ENCODE data around the gene UPF3B.

The UPF3B gene

DNA sequence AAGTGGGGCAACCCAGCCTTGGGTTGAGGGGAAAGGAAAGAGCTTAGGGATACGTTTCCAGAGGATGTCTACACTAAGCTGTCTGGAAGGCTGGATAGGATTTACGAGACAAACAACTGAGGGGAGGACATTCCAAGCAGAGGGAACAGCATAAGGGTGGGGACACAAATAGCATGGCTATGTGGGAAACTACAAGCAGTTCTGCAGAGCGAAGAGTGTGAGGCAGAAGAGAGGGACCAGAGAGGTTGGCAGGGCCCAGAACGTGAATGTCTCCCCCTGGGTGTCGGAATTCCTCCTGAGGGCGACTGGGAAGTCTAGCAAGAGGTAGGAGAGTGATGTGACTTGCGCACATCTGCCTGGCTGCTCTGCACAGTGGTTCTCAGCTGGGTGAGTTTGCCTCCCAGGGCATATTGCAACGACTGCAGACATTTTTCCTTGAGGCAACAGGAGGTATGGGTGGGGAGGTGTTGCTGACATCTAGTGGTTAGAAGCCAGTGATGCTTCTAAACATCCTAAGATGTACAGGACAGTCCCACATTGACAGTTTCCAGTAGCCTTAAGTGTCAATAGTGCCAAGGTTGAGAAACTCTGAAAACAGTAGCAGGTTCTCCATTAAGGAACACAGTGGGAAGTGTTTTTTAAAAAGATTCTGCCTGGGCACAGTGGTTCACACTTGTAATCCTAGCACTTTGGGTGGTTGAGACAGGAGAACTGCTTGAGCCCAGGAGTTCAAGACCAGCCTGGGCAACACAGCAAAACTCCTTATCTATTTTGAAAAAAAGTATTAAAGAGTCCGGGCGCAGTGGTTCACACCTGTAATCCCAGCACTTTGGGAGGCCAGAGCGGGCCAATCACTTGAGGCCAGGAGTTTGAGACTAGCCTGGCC lies 28.0 kb upstream of the UPF3B start:
- H3K4me3 ChIP-seq (ENCODE audit: low read depth, low read length): no peak overlapping the region

DNA sequence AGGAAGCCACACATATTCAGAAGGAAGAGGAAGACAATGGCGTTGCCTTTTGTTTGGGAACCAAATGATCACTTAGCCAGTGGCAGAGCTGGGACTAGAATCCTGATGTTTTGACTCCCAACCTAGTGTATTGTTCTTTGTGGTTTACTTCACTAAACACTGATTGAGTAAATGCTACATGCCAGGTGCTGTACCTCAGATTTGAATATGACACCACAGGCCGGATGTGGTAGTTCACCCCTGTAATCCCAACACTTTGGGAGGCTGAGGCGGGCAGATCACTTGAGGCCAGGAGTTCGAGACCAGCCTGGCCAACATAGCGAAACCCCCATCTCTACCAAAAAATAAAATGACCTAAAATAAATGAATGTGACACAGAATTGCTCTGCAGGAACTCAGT lies 27.3 kb upstream of the UPF3B start:
- no peaks in the 10 kb centered on the region for H3K79me2 ChIP-seq (ENCODE audit: control insufficient read depth, insufficient read depth, low read length, unreplicated experiment)
- no peak overlapping the region for H3K27ac ChIP-seq (ENCODE audit: low read depth, low read length)
- no peak overlapping the region for H3K4me3 ChIP-seq (ENCODE audit: low read depth, low read length)
- no peaks in the 10 kb centered on the region for H3K4me1 ChIP-seq (ENCODE audit: control insufficient read depth, insufficient read depth, low read length, unreplicated experiment)
- no peaks in the 10 kb centered on the region for H3K27me3 ChIP-seq (ENCODE audit: insufficient read depth, low read length)
- no peak overlapping the region for H2AFZ ChIP-seq (ENCODE audit: low read length, unreplicated experiment)
- H3K36me3 ChIP-seq (ENCODE audit: insufficient read depth, low read length): no peaks in the 10 kb centered on the region

More for the DNA sequence above, 28.0 kb upstream of the UPF3B start:
- Histone ChIP-seq H3K79me2 (ENCODE audit: control insufficient read depth, insufficient read depth, low read length, unreplicated experiment) (no peaks in the 10 kb centered on the region), H3K27ac (ENCODE audit: low read depth, low read length) (no peak overlapping the region), H3K36me3 (ENCODE audit: insufficient read depth, low read length) (no peaks in the 10 kb centered on the region), H2AFZ (ENCODE audit: low read length, unreplicated experiment) (no peak overlapping the region), H3K4me1 (ENCODE audit: control insufficient read depth, insufficient read depth, low read length, unreplicated experiment) (no peaks in the 10 kb centered on the region), H3K27me3 (ENCODE audit: insufficient read depth, low read length) (no peaks in the 10 kb centered on the region)

DNA sequence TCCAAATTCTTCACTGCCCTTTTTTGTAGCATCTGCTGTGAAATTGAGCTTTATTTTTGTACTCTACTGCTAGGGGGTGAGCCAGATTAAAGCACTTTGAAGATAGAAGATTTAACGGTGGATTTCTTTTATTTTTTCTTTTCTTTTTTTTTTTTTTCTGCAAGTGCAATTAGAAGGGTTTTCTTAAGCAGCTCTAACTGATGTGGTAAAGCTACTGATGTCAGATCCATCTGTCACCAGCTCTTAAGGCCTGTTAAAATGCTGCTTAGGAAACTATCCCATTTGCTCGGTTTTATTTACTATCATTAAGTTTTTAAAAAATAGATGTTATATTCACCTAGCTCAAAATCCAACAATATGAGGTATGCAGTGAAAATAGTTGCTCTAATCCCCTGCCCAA lies 26.0 kb upstream of the UPF3B start:
- H3K27ac ChIP-seq (ENCODE audit: low read depth, low read length): no peak overlapping the region
- no peaks in the 10 kb centered on the region for H3K27me3 ChIP-seq (ENCODE audit: insufficient read depth, low read length)
- H3K4me3 ChIP-seq (ENCODE audit: low read depth, low read length): no peak overlapping the region
- H3K4me1 ChIP-seq (ENCODE audit: control insufficient read depth, insufficient read depth, low read length, unreplicated experiment): no peaks in the 10 kb centered on the region
- no peaks in the 10 kb centered on the region for H3K79me2 ChIP-seq (ENCODE audit: control insufficient read depth, insufficient read depth, low read length, unreplicated experiment)
- H3K36me3 ChIP-seq (ENCODE audit: insufficient read depth, low read length): no peaks in the 10 kb centered on the region
- H2AFZ ChIP-seq (ENCODE audit: low read length, unreplicated experiment): no peak overlapping the region

DNA sequence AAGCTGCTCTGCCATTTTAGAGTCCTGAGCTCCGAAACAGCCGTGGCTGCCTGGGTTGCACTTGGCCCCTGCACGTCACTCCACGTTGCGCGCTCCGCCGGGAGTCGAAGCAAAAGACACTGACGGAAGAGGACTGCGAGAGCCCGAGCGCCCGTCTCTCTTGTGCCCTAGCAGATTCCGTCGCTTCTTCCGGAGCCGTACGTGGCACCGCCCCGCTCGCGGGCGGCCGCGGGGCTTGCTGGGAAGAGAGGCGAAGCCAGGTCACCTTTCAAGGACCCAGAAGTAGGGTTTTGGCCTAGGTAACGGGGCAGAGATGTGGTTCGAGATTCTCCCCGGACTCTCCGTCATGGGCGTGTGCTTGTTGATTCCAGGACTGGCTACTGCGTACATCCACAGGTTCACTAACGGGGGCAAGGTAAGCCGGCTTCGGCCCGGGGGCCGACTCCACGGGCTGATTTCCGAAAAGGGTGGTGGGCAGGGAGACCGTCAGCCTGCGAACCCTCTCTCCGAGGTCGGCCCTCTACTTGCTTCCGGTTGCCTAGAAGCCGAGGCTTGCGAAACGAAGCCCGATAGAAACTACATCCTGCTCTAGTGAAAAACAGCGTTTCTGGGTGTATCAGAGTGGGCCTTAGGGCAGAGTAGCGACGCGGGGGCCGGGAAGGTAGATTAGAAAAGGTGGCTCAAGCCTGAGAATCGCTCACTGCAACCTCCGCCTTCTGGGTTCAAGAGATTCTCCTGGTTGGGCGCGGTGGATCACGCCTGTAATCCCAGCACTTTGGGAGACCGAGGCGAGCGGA lies 19.0 kb upstream of the UPF3B start, which contains the start of the genes NDUFA1 and RNF113A:
Gene NDUFA1 (plus strand): TSS at position 234 of the 797 bp plus-strand sequence. CDS start 80 bp downstream, at position 314.
Gene RNF113A (minus strand): TSS at position 135 of the 797 bp plus-strand sequence. CDS start 120 bp downstream, at position 15.
- Histone ChIP-seq H3K4me1 (ENCODE audit: control insufficient read depth, insufficient read depth, low read length, unreplicated experiment) (no peaks in the 10 kb centered on the region), H3K27me3 (ENCODE audit: insufficient read depth, low read length) (no peaks in the 10 kb centered on the region), H3K79me2 (ENCODE audit: control insufficient read depth, insufficient read depth, low read length, unreplicated experiment) (peaks cover 28% of the 10 kb centered on the region), H2AFZ (ENCODE audit: low read length, unreplicated experiment) (peak within 1 kb of the TSS; percentile 86), H3K36me3 (ENCODE audit: insufficient read depth, low read length) (no peaks in the 10 kb centered on the region), H3K4me3 (ENCODE audit: low read depth, low read length) (peak within 1 kb of the TSS; percentile 87), H3K27ac (ENCODE audit: low read depth, low read length) (peak within 1 kb of the TSS; percentile 85)

DNA sequence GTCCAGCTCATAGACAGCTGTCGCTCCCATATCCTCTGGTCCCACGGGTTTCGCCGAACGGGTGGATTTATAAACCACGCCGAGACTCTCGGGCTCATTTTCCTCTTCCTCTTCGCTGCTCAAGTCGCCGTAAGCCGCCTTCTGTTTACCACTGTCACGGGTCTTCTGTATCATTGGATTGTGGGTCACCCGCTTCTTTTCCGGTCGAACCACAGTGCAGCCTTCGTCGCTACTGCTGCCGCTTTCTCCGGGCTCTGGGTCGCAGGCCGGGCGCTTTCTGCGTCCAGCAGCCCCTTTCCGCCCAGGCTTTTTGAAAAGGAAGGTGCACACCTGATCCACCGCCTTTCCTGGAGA lies 18.5 kb upstream of the UPF3B start:
- peak overlapping the region; percentile 87 for H3K4me3 ChIP-seq (ENCODE audit: low read depth, low read length)
- peak overlapping the region; percentile 85 for H3K27ac ChIP-seq (ENCODE audit: low read depth, low read length)
- no peaks in the 10 kb centered on the region for H3K36me3 ChIP-seq (ENCODE audit: insufficient read depth, low read length)
- no peaks in the 10 kb centered on the region for H3K4me1 ChIP-seq (ENCODE audit: control insufficient read depth, insufficient read depth, low read length, unreplicated experiment)
- peak overlapping the region; percentile 43 for H2AFZ ChIP-seq (ENCODE audit: low read length, unreplicated experiment)
- H3K79me2 ChIP-seq (ENCODE audit: control insufficient read depth, insufficient read depth, low read length, unreplicated experiment): peaks cover 28% of the 10 kb centered on the region
- H3K27me3 ChIP-seq (ENCODE audit: insufficient read depth, low read length): no peaks in the 10 kb centered on the region

DNA sequence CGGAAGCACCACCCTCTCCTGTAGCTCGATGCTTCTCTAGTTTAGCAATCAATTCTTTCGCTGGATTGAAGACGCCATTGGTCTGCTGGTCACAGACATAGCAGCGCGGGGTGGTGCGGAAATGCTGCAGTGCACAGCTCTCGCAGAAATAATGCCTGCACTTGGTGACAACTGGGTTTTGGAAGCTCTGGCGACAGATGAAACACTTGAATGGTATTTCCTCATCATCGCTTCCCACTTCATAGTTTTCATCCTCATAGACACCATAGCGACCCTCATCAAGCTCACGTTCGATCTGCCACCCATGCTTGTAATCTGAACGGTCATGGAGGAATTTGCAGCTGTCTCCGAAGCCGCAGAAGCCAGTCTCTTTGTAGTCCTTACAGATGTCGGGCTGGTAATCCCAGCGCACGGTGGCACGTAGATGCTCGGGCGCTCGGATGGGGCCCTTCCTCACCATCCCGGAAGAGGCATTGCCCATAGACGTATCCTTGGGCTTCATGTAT lies 17.9 kb upstream of the UPF3B start:
- Histone ChIP-seq H2AFZ (ENCODE audit: low read length, unreplicated experiment) (peak overlapping the region; percentile 43), H3K36me3 (ENCODE audit: insufficient read depth, low read length) (no peaks in the 10 kb centered on the region), H3K4me3 (ENCODE audit: low read depth, low read length) (peak overlapping the region; percentile 87), H3K4me1 (ENCODE audit: control insufficient read depth, insufficient read depth, low read length, unreplicated experiment) (no peaks in the 10 kb centered on the region), H3K79me2 (ENCODE audit: control insufficient read depth, insufficient read depth, low read length, unreplicated experiment) (peaks cover 28% of the 10 kb centered on the region), H3K27ac (ENCODE audit: low read depth, low read length) (peak overlapping the region; percentile 85), H3K27me3 (ENCODE audit: insufficient read depth, low read length) (no peaks in the 10 kb centered on the region)

DNA sequence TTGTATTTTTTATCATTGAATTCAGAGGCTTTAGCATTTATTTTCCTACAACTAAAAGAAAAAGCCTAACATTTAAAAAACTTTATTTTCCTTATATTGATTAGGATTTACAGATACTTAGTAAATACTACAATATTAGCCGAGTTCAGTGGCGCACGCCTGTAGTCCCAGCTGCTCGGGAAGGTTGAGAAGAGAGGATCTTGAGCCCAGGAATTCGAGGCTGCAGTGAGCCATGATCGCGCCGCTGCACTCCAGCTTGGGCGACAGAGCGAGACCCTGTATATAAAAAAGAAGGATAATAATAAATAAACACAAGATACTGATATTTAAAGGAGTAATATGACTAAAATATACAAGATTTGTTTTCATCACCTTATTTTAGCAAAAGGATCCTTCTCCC lies 681 bp upstream of the UPF3B start:
- Histone ChIP-seq H2AFZ (ENCODE audit: low read length, unreplicated experiment) (peak overlapping the region; percentile 29), H3K27me3 (ENCODE audit: insufficient read depth, low read length) (no peaks in the 10 kb centered on the region), H3K36me3 (ENCODE audit: insufficient read depth, low read length) (0 out of 2 replicates have a peak, but pooled peaks cover 3% of the 10 kb centered on the region), H3K79me2 (ENCODE audit: control insufficient read depth, insufficient read depth, low read length, unreplicated experiment) (peaks cover 14% of the 10 kb centered on the region), H3K4me3 (ENCODE audit: low read depth, low read length) (peak overlapping the region; percentile 97), H3K4me1 (ENCODE audit: control insufficient read depth, insufficient read depth, low read length, unreplicated experiment) (peaks cover 8% of the 10 kb centered on the region), H3K27ac (ENCODE audit: low read depth, low read length) (no peak overlapping the region)

DNA sequence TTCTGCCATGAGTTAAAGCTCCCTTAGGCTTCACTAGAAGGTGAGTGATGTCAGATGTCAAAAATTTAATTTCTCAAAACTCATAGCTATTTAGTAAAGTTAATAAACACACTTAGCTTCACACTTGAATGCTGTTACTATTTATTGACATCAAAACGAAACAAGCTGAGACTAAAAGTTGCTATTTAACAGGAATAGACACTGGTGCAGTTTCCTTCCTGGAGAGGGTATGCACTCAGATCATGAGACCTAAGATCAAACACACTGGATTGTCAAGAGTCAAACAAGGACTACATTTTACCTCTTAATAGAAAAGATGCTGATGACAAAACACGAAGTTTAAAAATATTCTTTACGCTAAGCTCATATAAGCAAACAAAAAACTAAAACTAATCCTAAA lies 18.9 kb downstream of the UPF3B start:
- H3K27me3 ChIP-seq (ENCODE audit: insufficient read depth, low read length): no peaks in the 10 kb centered on the region
- no peak overlapping the region for H3K4me3 ChIP-seq (ENCODE audit: low read depth, low read length)
- no peaks in the 10 kb centered on the region for H3K4me1 ChIP-seq (ENCODE audit: control insufficient read depth, insufficient read depth, low read length, unreplicated experiment)
- H3K27ac ChIP-seq (ENCODE audit: low read depth, low read length): no peak overlapping the region
- no peak overlapping the region for H2AFZ ChIP-seq (ENCODE audit: low read length, unreplicated experiment)
- no peaks in the 10 kb centered on the region for H3K79me2 ChIP-seq (ENCODE audit: control insufficient read depth, insufficient read depth, low read length, unreplicated experiment)
- peaks cover 6% of the 10 kb centered on the region for H3K36me3 ChIP-seq (ENCODE audit: insufficient read depth, low read length)

DNA sequence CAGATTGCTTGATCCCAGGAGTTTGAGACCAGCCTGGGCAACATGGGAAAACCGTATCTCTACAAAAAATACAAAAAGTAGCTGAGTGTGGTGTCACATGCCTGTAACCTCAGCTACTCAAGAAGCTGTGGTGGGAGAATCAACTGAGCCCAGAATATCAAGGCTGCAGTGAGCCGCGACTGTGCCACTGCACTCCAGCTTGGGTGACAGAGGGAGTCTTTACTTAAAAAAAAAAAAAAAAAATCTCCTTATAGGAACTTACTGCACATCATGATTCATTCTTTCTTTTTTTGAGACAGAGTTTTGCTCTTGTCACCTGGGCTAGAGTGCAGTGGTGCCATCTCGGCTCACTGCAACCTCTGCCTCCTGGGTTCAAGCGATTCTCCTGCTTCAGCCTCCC lies 24.3 kb downstream of the UPF3B start:
- Histone ChIP-seq H2AFZ (ENCODE audit: low read length, unreplicated experiment) (no peak overlapping the region), H3K36me3 (ENCODE audit: insufficient read depth, low read length) (no peaks in the 10 kb centered on the region; the same call in 1 of the 2 replicates), H3K27me3 (ENCODE audit: insufficient read depth, low read length) (no peaks in the 10 kb centered on the region), H3K27ac (ENCODE audit: low read depth, low read length) (no peak overlapping the region), H3K4me3 (ENCODE audit: low read depth, low read length) (no peak overlapping the region), H3K79me2 (ENCODE audit: control insufficient read depth, insufficient read depth, low read length, unreplicated experiment) (no peaks in the 10 kb centered on the region), H3K4me1 (ENCODE audit: control insufficient read depth, insufficient read depth, low read length, unreplicated experiment) (peaks cover 11% of the 10 kb centered on the region)

DNA sequence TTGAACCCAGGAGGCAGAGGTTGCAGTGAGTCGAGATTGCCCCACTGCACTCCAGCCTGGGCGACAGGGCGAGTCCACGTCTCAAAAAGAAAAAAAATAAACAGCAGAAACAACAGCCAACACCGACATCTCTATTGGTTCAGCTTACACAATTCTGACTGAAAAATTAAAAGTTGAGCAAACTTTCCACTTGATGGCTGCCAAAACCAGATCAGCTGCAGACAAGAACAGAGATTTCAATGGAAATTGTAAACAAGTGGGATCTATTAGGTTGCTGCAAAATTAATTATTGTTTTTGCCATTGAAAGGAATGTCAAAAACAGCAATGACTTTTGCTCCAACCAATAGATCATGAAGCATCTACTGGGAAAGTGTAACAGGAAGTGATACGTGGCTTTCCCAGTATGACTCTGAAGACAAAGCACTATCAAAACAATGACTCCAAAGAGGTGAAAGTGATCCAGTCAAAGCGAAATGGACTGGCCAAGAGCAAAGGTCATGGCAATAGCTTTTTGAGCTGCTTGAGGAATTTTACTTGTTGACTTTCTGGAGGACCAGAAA lies 26.3 kb downstream of the UPF3B start:
- Histone ChIP-seq H3K27ac (ENCODE audit: low read depth, low read length) (peak overlapping the region; percentile 67), H3K79me2 (ENCODE audit: control insufficient read depth, insufficient read depth, low read length, unreplicated experiment) (no peaks in the 10 kb centered on the region), H3K27me3 (ENCODE audit: insufficient read depth, low read length) (no peaks in the 10 kb centered on the region), H3K36me3 (ENCODE audit: insufficient read depth, low read length) (no peaks in the 10 kb centered on the region), H3K4me3 (ENCODE audit: low read depth, low read length) (no peak overlapping the region), H3K4me1 (ENCODE audit: control insufficient read depth, insufficient read depth, low read length, unreplicated experiment) (peaks cover 11% of the 10 kb centered on the region), H2AFZ (ENCODE audit: low read length, unreplicated experiment) (no peak overlapping the region)
